KMS-11 (cell line): ENCODE measurements around the gene PLSCR3.

ENCODE experiments used
- H2AFZ ChIP-seq: fragments of 200-600 bp; sonication (generic); 2 replicates; pipeline ENCODE4 v1.6.1; 2016; ENCODE audit warnings: antibody characterized with exemption, mixed run types, low read depth
- H3K27ac ChIP-seq: fragments of 200-600 bp; sonication (generic); 2 replicates; pipeline ENCODE4 v1.6.1; 2016; ENCODE audit warnings: mild to moderate bottlenecking, mixed run types
- H3K27me3 ChIP-seq: fragments of 200-600 bp; sonication (generic); 2 replicates; pipeline ENCODE4 v1.6.1; 2017; ENCODE audit warnings: mild to moderate bottlenecking, low read depth, mixed run types, moderate library complexity; ENCODE audit not compliant: insufficient read depth
- H3K36me3 ChIP-seq: fragments of 200-600 bp; sonication (generic); 2 replicates; pipeline ENCODE4 v1.6.1; 2017; ENCODE audit warnings: mild to moderate bottlenecking, mixed run types; ENCODE audit not compliant: insufficient read depth
- H3K4me1 ChIP-seq: fragments of 200-600 bp; sonication (generic); 2 replicates; pipeline ENCODE4 v1.6.1; 2016; ENCODE audit warnings: mild to moderate bottlenecking, low read depth, mixed run types; ENCODE audit not compliant: poor library complexity, severe bottlenecking
- H3K4me2 ChIP-seq: fragments of 200-600 bp; sonication (generic); 2 replicates; pipeline ENCODE4 v1.7.0; 2016; ENCODE audit warnings: mild to moderate bottlenecking, mixed run types
- H3K4me3 ChIP-seq: fragments of 200-600 bp; sonication (generic); IDR thresholded peaks from 2 replicates; pipeline ENCODE4 v1.6.1; 2017; ENCODE audit warnings: low read depth, low read length, mixed read lengths; ENCODE audit not compliant: insufficient read depth
- H3K79me2 ChIP-seq: fragments of 200-600 bp; sonication (generic); 2 replicates; pipeline ENCODE4 v1.6.1; 2016; ENCODE audit warnings: low read depth, mixed run types; ENCODE audit not compliant: insufficient read depth
- H3K9ac ChIP-seq: fragments of 200-600 bp; sonication (generic); 2 replicates; pipeline ENCODE4 v1.6.1; 2016; ENCODE audit warnings: mild to moderate bottlenecking, mixed run types
- H4K20me1 ChIP-seq: fragments of 200-600 bp; sonication (generic); 2 replicates; pipeline ENCODE4 v1.6.1; 2016; ENCODE audit warnings: mild to moderate bottlenecking, mixed run types; ENCODE audit not compliant: insufficient read depth
- CTCF ChIP-seq: fragments of 200-600 bp; sonication (generic); conservative IDR thresholded peaks from 2 replicates; pipeline ENCODE4 v1.6.1; 2017; ENCODE audit warnings: low read depth, mild to moderate bottlenecking, antibody characterized with exemption, low read length, moderate library complexity, mixed read lengths

Gene PLSCR3

GRCh38 chr17:7427549-7427948, 33.2 kb upstream of the PLSCR3 start:
- Histone ChIP-seq H3K4me2 (no peak overlapping the region), H3K79me2 (no peaks in the 10 kb centered on the region), H3K4me1 (no peaks in the 10 kb centered on the region), H4K20me1 (no peaks in the 10 kb centered on the region), H2AFZ (no peak overlapping the region), H3K9ac (no peak overlapping the region), H3K27ac (no peak overlapping the region), H3K36me3 (no peaks in the 10 kb centered on the region), H3K4me3 (no peak overlapping the region), H3K27me3 (no peaks in the 10 kb centered on the region)
- TF ChIP-seq CTCF = no peak

- Histone ChIP-seq H4K20me1 (no peaks in the 10 kb centered on the region), H3K27ac (no peak overlapping the region), H3K27me3 (no peaks in the 10 kb centered on the region), H3K36me3 (no peaks in the 10 kb centered on the region), H3K4me2 (no peak overlapping the region), H3K4me1 (no peaks in the 10 kb centered on the region), H3K79me2 (no peaks in the 10 kb centered on the region), H2AFZ (no peak overlapping the region), H3K9ac (no peak overlapping the region), H3K4me3 (no peak overlapping the region)
- no peak for TF ChIP-seq CTCF
Measured at GRCh38 chr17:7426896-7427489, 32.7 kb upstream of the PLSCR3 start.

- Histone ChIP-seq H3K4me2 (no peak overlapping the region), H3K4me1 (no peaks in the 10 kb centered on the region), H3K9ac (no peak overlapping the region), H2AFZ (no peak overlapping the region), H3K79me2 (no peaks in the 10 kb centered on the region), H3K36me3 (no peaks in the 10 kb centered on the region), H3K4me3 (no peak overlapping the region), H4K20me1 (no peaks in the 10 kb centered on the region), H3K27me3 (no peaks in the 10 kb centered on the region), H3K27ac (no peak overlapping the region)
- no peak for TF ChIP-seq CTCF
Measured at GRCh38 chr17:7426203-7426863, 32.0 kb upstream of the PLSCR3 start.

DNA sequence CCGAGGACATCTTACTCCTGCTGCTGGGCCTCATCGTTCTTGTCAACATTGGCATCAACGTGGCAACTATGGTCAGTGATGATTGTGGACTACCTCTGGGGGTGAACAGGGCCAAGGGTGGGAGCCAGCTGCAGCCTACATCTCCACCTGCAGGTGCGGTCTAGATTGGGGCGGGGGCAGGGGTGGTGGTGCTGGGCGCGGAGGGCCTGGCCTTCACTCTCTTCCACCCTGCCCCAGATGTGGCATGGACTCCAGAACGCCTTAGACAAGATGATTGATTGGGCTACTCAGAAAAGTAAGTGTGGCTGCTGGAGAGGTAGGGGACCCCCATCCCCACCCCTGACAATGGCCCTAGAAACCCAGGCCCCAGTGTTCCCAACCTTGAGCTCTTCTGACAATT, 31.4 kb upstream of the PLSCR3 start:
- Histone ChIP-seq H3K9ac (no peak overlapping the region), H2AFZ (no peak overlapping the region), H3K36me3 (no peaks in the 10 kb centered on the region), H3K27me3 (no peaks in the 10 kb centered on the region), H3K4me2 (no peak overlapping the region), H3K79me2 (no peaks in the 10 kb centered on the region), H4K20me1 (no peaks in the 10 kb centered on the region), H3K4me1 (no peaks in the 10 kb centered on the region), H3K4me3 (no peak overlapping the region), H3K27ac (no peak overlapping the region)
- no peak for TF ChIP-seq CTCF
